ENCODE results near the gene NRXN3. TPM values are rescaled to one million over a fixed set of nuclear protein-coding genes. Genes with fewer than 3 reads are reported as not detected.

The NRXN3 gene
- total RNA-seq, 1 donor from 2014 or later = 19.8 TPM

DNA sequence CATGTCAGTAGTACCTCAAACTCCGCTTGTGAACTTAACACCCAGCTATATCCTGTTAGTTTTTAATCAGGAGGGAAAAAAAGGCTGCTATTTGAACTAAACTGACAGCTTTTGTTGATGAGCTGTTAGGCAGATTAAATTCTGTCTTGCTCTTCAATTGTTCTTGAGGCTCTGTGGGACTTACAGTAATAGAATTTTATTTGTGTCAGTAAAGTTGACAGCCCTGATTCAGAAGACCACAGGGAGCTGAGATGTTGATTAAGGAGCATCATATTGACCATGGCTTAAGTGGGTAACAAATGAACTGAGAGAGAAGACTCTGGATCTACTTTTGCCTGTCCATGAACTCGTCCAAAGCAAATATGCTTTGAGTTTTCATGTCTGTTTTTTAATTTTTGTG is 1418.2 kb downstream of the NRXN3 start:
- Mint-ChIP-seq H3K36me3 (peaks cover 4% of the 10 kb centered on the region), H3K9me3 (peaks cover 5% of the 10 kb centered on the region), H3K4me3 (no peak overlapping the region), H3K27ac (no peak overlapping the region), H3K4me1 (ENCODE audit: unreplicated experiment) (peaks cover 10% of the 10 kb centered on the region), H3K27me3 (no peaks in the 10 kb centered on the region)
- TF ChIP-seq CTCF (conservative IDR thresholded peaks at IDR 0.05) = no peak
- no peak for DNase-seq (ENCODE audit: extremely low spot score, unreplicated experiment)

DNA sequence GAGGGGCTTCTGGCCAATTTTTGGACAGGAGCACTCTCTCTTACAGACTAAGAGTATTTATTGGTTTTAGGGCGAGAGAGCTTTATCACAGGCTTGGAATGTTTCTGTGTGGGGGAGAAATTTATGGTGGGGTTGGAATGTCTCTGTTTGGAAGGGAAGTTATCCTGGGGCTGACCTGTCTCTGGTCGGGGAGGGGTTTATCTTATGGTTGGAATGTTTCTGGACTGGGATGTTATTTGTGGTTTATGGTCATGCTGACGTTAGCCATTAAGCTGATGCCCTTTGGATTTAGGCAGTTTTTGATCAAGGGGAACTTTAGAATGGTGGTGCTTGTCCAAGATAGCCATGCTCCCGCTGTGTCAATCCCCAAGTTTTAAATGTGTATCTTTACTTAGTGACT is 1426.4 kb downstream of the NRXN3 start:
- no peak for TF ChIP-seq CTCF (conservative IDR thresholded peaks at IDR 0.05)
- DNase-seq (ENCODE audit: extremely low spot score, unreplicated experiment) = no peak
- H3K4me3 Mint-ChIP-seq = no peak overlapping the region
- H3K27ac Mint-ChIP-seq = no peak overlapping the region
- no peaks in the 10 kb centered on the region for H3K27me3 Mint-ChIP-seq
- peaks cover 4% of the 10 kb centered on the region for H3K36me3 Mint-ChIP-seq
- no peaks in the 10 kb centered on the region for H3K4me1 Mint-ChIP-seq (ENCODE audit: unreplicated experiment)
- H3K9me3 Mint-ChIP-seq = peaks cover 14% of the 10 kb centered on the region

DNA sequence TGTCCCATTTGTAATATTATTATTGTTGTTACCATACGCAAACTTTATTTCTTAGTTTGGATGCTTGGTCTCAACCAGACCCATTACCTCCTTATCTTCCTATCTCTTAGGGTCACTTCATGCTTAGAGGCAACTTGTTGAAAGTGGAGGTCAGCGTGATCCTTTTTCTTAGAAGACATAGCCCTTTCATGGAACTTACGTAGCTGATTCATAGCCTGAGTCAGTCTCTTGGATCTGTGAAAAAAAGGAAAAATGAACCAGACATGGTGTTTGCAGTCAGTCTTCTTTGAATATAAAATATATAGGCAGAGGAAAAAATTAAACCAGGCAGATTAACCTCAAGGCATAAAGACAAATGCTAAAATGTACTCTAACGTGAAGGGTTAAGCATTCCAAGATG is 1427.4 kb downstream of the NRXN3 start:
- Mint-ChIP-seq H3K9me3 (peaks cover 14% of the 10 kb centered on the region), H3K4me3 (no peak overlapping the region), H3K4me1 (ENCODE audit: unreplicated experiment) (no peaks in the 10 kb centered on the region), H3K36me3 (peaks cover 4% of the 10 kb centered on the region), H3K27me3 (no peaks in the 10 kb centered on the region), H3K27ac (no peak overlapping the region)
- DNase-seq (ENCODE audit: extremely low spot score, unreplicated experiment) = no peak
- no peak for TF ChIP-seq CTCF (conservative IDR thresholded peaks at IDR 0.05)

DNA sequence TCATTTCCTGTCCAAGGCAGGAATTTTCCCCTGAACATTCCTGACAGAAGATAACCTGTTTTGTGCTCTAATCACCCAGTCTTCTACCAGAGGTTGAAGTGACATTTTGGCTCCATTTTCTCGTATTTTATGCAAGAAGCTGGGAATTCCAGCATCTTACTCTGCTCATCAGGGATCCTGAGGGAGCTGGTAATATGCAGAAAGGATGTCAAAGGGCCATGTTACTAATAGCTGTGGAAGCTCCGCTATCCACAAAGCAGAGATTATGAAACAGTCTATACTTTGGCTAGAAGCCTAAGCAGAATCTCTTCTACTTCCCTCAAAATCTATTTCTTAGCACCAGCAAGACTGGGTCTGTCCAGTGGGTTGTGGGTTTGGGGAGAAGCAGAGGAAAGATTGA is 1428.2 kb downstream of the NRXN3 start:
- Mint-ChIP-seq H3K4me1 (ENCODE audit: unreplicated experiment) (no peaks in the 10 kb centered on the region), H3K36me3 (peaks cover 4% of the 10 kb centered on the region), H3K27ac (no peak overlapping the region), H3K9me3 (peaks cover 14% of the 10 kb centered on the region), H3K4me3 (no peak overlapping the region), H3K27me3 (no peaks in the 10 kb centered on the region)
- no peak for DNase-seq (ENCODE audit: extremely low spot score, unreplicated experiment)
- TF ChIP-seq CTCF (conservative IDR thresholded peaks at IDR 0.05) = no peak

- DNase-seq (ENCODE audit: extremely low spot score, unreplicated experiment) = no peak
- peaks cover 10% of the 10 kb centered on the region for H3K9me3 Mint-ChIP-seq
- H3K36me3 Mint-ChIP-seq = peaks cover 4% of the 10 kb centered on the region
- no peak for TF ChIP-seq CTCF (conservative IDR thresholded peaks at IDR 0.05)
- H3K4me3 Mint-ChIP-seq = no peak overlapping the region
- no peaks in the 10 kb centered on the region for H3K4me1 Mint-ChIP-seq (ENCODE audit: unreplicated experiment)
- no peaks in the 10 kb centered on the region for H3K27me3 Mint-ChIP-seq
- H3K27ac Mint-ChIP-seq = no peak overlapping the region
Observed at GRCh38 chr14:79599239-79599638, 1429.1 kb downstream of the NRXN3 start.

GRCh38 chr14:79600406-79600805 is 1430.2 kb downstream of the NRXN3 start:
- no peak for TF ChIP-seq CTCF (conservative IDR thresholded peaks at IDR 0.05)
- no peak for DNase-seq (ENCODE audit: extremely low spot score, unreplicated experiment)

More at GRCh38 chr14:79600406-79600805, 1430.2 kb downstream of the NRXN3 start:
- peaks cover 4% of the 10 kb centered on the region for H3K36me3 Mint-ChIP-seq
- H3K4me1 Mint-ChIP-seq (ENCODE audit: unreplicated experiment) = no peaks in the 10 kb centered on the region
- peaks cover 10% of the 10 kb centered on the region for H3K9me3 Mint-ChIP-seq
- no peaks in the 10 kb centered on the region for H3K27me3 Mint-ChIP-seq
- H3K27ac Mint-ChIP-seq = no peak overlapping the region
- no peak overlapping the region for H3K4me3 Mint-ChIP-seq
